Right lobe of liver (tissue), 4 donors: ENCODE measurements around the gene FOXI1.

ENCODE experiments used
- CTCF ChIP-seq, 4 donors: fragments of 200-600 bp in 3 of 4; fragments of 450-650 bp in 1 of 4; IDR thresholded peaks; one replicate each; pipeline versions ENCODE4 v1.5.1 to v1.8.0; 2016 to 2022; ENCODE audit warnings: antibody characterized with exemption in 4 of 4, mild to moderate bottlenecking in 2 of 4
- POLR2A ChIP-seq: fragments of 450-650 bp; IDR thresholded peaks from one replicate; pipeline ENCODE4 v1.6.1; 2017; ENCODE audit warnings: antibody characterized with exemption, mild to moderate bottlenecking
- donor health status: DM: no; HTN: no; CAD: no.
- donor health status: DM: no; HTN: no; CAD: no.
- donor health status: DM: no; HTN: yes; CAD: no.

- TF ChIP-seq CTCF (IDR thresholded peaks at IDR 0.05) (no peak), POLR2A (no peak)
Observed at GRCh38 chr5:170137694-170138214, 32.1 kb downstream of the FOXI1 start.
